Activated CD8-positive, alpha-beta T cell treated with anti-CD3 and anti-CD28 coated beads for 36 hours (primary cell): ENCODE results near the gene TBC1D3B. TPM values are rescaled to one million over a fixed set of nuclear protein-coding genes. Genes with fewer than 3 reads are reported as not detected.

Source experiments
- ATAC-seq: fragments of 200-7000 bp; cut with Tn5 transposase; one replicate; pipeline ENCODE4 v1.10.0; 2021; ENCODE audit warnings: mild to moderate bottlenecking, moderate library complexity
- CTCF ChIA-PET: fragments of 350-600 bp; sonication (Branson Sonifier 250); formaldehyde crosslinking; loops from one replicate; lab custom pipeline; 2021; ENCODE audit warnings: antibody characterized with exemption; lab: Charles Lee
- POLR2A ChIA-PET: fragments of 350-600 bp; sonication (Branson Sonifier 250); formaldehyde crosslinking; loops from one replicate; lab custom pipeline; 2021; ENCODE audit warnings: antibody characterized with exemption; lab: Charles Lee
- DNase-seq: peaks from one replicate; pipeline ENCODE4 v3.0.0-alpha.2; 2020
- H3K27ac Mint-ChIP-seq: one replicate; pipeline ENCODE4 v1.8.0; 2021; ENCODE audit warnings: mild to moderate bottlenecking, mixed read lengths
- H3K27me3 Mint-ChIP-seq: one replicate; pipeline ENCODE4 v1.8.0; 2021; ENCODE audit warnings: mixed read lengths
- H3K36me3 Mint-ChIP-seq: one replicate; pipeline ENCODE4 v1.8.0; 2021; ENCODE audit warnings: low read depth, mixed read lengths
- H3K4me1 Mint-ChIP-seq: one replicate; pipeline ENCODE4 v1.8.0; 2021; ENCODE audit warnings: low read depth, mixed read lengths
- H3K4me3 Mint-ChIP-seq: one replicate; pipeline ENCODE4 v1.8.0; 2021; ENCODE audit warnings: mild to moderate bottlenecking, moderate library complexity, mixed read lengths
- H3K9me3 Mint-ChIP-seq: one replicate; pipeline ENCODE4 v1.8.0; 2021; ENCODE audit warnings: mixed read lengths
- intact Hi-C: fragments of 100-400 bp; cut with micrococcal nuclease; formaldehyde crosslinking; loops from one replicate; pipeline ENCODE4 v1.10.0; 2022
- total RNA-seq, 2 experiments: library from RNA; stranded (reverse); gene quantifications; one replicate each; pipeline ENCODE4 v1.2.3, GENCODE V29; 2021
- TF ChIP-seq, protein P1 (sequence below): fragments of 200-600 bp; IDR thresholded peaks from one replicate; pipeline ENCODE4 v1.8.0; 2022; ENCODE audit warnings: antibody characterized with exemption, mild to moderate bottlenecking

The TBC1D3B gene
- total RNA-seq, 2 experiments from 2014 or later, result 6.6 to 9.0 TPM

DNA sequence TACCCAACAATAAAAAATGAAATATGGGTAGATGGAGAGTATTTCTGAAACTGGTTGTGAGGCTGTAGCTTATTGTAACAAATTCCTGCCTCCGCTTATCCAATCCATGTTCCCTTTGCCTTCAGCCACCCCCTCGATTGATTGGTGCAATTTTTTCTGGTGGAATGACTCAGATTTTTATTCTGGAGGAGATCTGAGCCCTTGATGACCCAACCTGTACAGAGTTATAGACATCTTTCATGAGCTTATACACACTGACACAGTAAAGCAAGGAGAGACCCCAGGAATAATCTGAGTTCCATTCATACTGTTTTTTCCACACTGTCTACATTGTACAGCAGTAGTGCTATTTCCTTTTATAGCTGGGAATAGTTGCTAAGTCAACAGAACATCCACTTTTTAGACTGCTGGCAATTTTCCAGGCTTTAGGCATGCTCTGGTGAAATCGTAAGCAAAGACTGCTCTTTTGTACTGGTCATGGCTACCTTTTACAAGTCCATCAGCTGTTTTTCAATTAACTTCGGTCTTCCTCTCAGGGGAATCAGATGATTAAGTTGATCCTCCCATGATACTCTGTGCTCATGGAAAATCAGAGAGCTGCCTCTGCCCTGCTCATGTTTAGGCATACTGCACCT is 42.7 kb downstream of the TBC1D3B start:
- H3K36me3 Mint-ChIP-seq, result no peaks in the 10 kb centered on the region
- H3K27me3 Mint-ChIP-seq, result peaks cover 6% of the 10 kb centered on the region
- peaks cover 5% of the 10 kb centered on the region for H3K9me3 Mint-ChIP-seq
- H3K4me1 Mint-ChIP-seq, result peaks cover 2% of the 10 kb centered on the region
- no peak for ATAC-seq
- no peak for DNase-seq
- TF ChIP-seq, protein P1, sequence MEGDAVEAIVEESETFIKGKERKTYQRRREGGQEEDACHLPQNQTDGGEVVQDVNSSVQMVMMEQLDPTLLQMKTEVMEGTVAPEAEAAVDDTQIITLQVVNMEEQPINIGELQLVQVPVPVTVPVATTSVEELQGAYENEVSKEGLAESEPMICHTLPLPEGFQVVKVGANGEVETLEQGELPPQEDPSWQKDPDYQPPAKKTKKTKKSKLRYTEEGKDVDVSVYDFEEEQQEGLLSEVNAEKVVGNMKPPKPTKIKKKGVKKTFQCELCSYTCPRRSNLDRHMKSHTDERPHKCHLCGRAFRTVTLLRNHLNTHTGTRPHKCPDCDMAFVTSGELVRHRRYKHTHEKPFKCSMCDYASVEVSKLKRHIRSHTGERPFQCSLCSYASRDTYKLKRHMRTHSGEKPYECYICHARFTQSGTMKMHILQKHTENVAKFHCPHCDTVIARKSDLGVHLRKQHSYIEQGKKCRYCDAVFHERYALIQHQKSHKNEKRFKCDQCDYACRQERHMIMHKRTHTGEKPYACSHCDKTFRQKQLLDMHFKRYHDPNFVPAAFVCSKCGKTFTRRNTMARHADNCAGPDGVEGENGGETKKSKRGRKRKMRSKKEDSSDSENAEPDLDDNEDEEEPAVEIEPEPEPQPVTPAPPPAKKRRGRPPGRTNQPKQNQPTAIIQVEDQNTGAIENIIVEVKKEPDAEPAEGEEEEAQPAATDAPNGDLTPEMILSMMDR, result no peak
- H3K4me3 Mint-ChIP-seq, result no peak overlapping the region
- intact Hi-C loops, result no loop called here
- CTCF ChIA-PET, result interaction anchor here (1.0 to 3.5 kb wide), 6 partner anchors 9 to 284 kb away, joined by 3 to 24 read pairs (median 8); no protein-coding TSS in a partner anchor
- no peak overlapping the region for H3K27ac Mint-ChIP-seq
- POLR2A ChIA-PET, result no interaction called here

DNA sequence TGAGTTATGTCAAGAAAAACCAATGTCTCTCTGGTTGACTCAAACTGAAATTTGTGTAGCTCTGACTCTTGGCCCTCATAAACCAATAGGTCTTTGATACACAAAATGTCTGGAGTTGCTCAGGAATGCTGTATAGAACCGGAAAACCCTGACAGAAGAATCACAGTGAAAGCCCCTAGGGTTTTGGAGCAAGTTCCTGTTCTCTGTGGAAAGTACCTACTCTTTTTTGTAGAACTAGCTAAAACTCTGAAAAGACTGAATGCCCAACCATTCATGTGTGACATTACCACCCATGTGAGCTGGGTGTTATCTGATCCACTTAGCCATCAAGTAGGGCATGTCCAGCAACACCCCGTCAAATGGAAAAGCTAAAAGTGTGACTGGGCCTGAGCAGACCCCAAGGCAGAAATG is 44.0 kb downstream of the TBC1D3B start:
- Mint-ChIP-seq H3K27me3 (peaks cover 4% of the 10 kb centered on the region), H3K36me3 (no peaks in the 10 kb centered on the region), H3K9me3 (no peaks in the 10 kb centered on the region), H3K4me1 (peaks cover 5% of the 10 kb centered on the region), H3K4me3 (no peak overlapping the region), H3K27ac (no peak overlapping the region)
- no peak for DNase-seq
- TF ChIP-seq, protein P1, result no peak
- CTCF ChIA-PET, result interaction anchor here (1.1 to 3.5 kb wide), 7 partner anchors 10 to 282 kb away, joined by 3 to 24 read pairs (median 8); no protein-coding TSS in a partner anchor
- no peak for ATAC-seq
- POLR2A ChIA-PET, result no interaction called here
- intact Hi-C loops, result no loop called here

DNA sequence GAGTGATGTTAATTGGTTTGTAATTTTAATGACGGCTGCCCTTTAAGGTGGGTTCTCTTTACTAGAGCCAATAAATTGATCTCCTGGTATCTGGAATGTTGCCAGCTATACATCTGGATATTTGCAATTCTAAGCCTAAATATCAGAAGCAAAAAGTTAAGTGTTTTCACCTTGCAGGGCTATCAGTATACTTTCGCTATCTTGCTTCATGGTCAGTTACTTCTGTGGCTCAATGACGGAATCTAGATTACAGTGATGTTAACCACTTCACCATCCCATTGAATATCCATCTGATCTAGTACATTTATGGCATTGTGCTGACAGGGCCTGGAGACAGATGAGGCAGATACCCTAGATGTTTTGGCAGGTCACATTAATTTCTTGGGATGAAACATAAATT is 44.5 kb downstream of the TBC1D3B start:
- Mint-ChIP-seq H3K9me3 (no peaks in the 10 kb centered on the region), H3K4me1 (peaks cover 10% of the 10 kb centered on the region), H3K4me3 (no peak overlapping the region), H3K27me3 (peaks cover 4% of the 10 kb centered on the region), H3K27ac (no peak overlapping the region), H3K36me3 (no peaks in the 10 kb centered on the region)
- intact Hi-C loops, result no loop called here
- no peak for ATAC-seq
- CTCF ChIA-PET, result interaction anchor here (1.2 to 3.5 kb wide), 5 partner anchors 14 to 163 kb away, joined by 3 to 24 read pairs (median 8); no protein-coding TSS in a partner anchor
- DNase-seq, result no peak
- POLR2A ChIA-PET, result no interaction called here
- TF ChIP-seq, protein P1, result no peak

DNA sequence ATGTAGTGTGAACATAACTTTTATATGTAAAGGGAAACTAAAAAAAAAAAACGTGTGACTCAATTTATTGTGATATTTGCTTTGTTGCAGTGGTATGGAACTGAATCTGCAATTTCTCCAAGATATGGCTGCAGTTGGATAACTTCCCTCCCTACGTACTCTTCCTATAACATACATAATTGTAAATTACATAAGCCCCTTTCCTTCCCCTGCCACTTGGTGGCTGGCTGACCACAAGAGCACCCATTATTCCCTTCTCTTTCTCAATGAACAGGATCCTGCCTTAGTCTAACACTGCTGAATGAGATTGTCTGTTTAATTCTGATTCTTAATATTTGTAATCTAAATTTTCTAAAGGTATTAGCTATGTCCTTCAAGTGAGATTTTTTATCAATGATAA is 45.0 kb downstream of the TBC1D3B start:
- Mint-ChIP-seq H3K9me3 (no peaks in the 10 kb centered on the region), H3K27me3 (peaks cover 4% of the 10 kb centered on the region), H3K4me1 (peaks cover 14% of the 10 kb centered on the region), H3K4me3 (no peak overlapping the region), H3K27ac (no peak overlapping the region), H3K36me3 (no peaks in the 10 kb centered on the region)
- TF ChIP-seq, protein P1, result no peak
- ChIA-PET CTCF (interaction anchor here (1.2 to 3.5 kb wide), 3 partner anchors 13 to 57 kb away, joined by 3 to 24 read pairs (median 4); no protein-coding TSS in a partner anchor), POLR2A (no interaction called here)
- ATAC-seq (no peak), DNase-seq (no peak)
- intact Hi-C loops, result no loop called here

DNA sequence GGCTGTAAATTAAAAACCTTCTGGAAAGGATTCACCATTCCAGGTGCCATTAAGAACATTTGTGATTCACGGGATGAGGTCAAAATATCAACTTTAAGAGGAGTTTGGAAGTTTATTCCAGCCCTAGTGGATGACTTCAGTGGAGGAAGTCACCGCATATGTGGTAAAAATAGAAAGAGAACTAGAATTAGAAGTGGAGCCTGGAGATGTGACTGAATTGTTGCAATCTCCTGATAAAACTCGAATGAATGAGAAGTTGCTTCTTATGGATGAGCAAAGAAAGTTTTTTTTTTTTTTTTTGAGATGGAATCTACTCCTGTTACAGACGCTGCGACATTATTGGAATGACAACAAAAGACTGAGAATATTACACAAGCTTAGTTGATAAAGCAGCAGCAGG is 46.1 kb downstream of the TBC1D3B start:
- Mint-ChIP-seq H3K4me3 (no peak overlapping the region), H3K4me1 (peaks cover 16% of the 10 kb centered on the region), H3K27ac (no peak overlapping the region), H3K9me3 (peaks cover 9% of the 10 kb centered on the region), H3K36me3 (peaks cover 8% of the 10 kb centered on the region), H3K27me3 (peaks cover 4% of the 10 kb centered on the region)
- TF ChIP-seq, protein P1, result no peak
- intact Hi-C loops, result no loop called here
- ChIA-PET CTCF (interaction anchor here (0.7 to 1.5 kb wide), 2 partner anchors 19 to 60 kb away, joined by 3 to 4 read pairs; no protein-coding TSS in a partner anchor), POLR2A (no interaction called here)
- DNase-seq (no peak), ATAC-seq (no peak)
